AG10803 (cell line): ENCODE results near the gene NBPF26.
A peak's percentile ranks its signal among the peaks of the same experiment; 100 is the strongest.
"Not testable (repeated sequence)": the region's sequence is repeated elsewhere in the genome, so short reads cannot be mapped to it uniquely, and the experiment has no call there.

Source experiments
- DNase-seq: peaks from one replicate; pipeline ENCODE4 v3.0.0; 2010; ENCODE audit warnings: low read depth
- H3K4me3 ChIP-seq: 2 replicates; pipeline ENCODE4 v1.5.1; 2011; ENCODE audit warnings: mild to moderate bottlenecking, low read length, control low read depth
- TF ChIP-seq, protein P1 (sequence below): conservative IDR thresholded peaks from 2 replicates; pipeline ENCODE4 v1.5.1; 2011; ENCODE audit warnings: mild to moderate bottlenecking, low read length, control low read depth, inconsistent platforms

Gene NBPF26

DNA sequence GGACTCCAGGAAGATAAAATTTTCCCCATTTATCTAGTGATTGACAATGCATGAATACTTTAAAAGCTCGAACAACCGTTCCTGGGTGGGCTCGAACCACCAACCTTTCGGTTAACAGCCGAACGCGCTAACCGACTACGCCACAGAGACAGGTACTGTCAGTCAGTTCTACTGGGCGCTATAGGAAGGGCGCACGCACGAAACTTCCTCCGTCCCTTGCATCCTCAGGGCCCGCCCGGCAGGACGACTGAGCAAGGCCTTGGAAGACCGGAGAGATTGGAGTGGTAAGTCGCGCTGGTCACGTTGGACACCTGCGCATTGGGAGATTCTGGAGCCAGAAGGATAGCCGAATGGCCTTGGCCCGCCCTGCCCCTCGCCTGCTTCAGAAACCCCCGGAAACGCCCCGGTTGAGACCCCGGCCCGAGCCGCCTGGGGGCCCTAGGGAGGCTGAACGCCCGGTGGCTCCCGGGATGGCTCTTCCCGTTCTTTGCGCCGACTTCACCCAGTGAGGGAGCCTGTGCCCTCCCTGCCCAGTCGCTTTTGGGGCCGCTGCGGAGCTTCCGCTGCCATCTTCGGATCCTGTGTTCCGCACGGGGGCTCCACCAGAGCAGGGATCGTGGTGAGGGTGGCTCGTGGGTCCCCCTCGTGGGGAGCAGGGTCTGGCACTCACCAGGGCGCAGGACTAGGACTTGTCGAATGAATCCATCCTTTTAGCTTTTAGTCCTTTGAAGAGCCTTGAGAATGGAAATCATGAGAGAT lies 120.6 kb downstream of the NBPF26 start:
- DNase-seq = peak; percentile 68
- TF ChIP-seq, protein P1, sequence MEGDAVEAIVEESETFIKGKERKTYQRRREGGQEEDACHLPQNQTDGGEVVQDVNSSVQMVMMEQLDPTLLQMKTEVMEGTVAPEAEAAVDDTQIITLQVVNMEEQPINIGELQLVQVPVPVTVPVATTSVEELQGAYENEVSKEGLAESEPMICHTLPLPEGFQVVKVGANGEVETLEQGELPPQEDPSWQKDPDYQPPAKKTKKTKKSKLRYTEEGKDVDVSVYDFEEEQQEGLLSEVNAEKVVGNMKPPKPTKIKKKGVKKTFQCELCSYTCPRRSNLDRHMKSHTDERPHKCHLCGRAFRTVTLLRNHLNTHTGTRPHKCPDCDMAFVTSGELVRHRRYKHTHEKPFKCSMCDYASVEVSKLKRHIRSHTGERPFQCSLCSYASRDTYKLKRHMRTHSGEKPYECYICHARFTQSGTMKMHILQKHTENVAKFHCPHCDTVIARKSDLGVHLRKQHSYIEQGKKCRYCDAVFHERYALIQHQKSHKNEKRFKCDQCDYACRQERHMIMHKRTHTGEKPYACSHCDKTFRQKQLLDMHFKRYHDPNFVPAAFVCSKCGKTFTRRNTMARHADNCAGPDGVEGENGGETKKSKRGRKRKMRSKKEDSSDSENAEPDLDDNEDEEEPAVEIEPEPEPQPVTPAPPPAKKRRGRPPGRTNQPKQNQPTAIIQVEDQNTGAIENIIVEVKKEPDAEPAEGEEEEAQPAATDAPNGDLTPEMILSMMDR = peak; percentile 36
- H3K4me3 ChIP-seq = peak overlapping the region; percentile 52

DNA sequence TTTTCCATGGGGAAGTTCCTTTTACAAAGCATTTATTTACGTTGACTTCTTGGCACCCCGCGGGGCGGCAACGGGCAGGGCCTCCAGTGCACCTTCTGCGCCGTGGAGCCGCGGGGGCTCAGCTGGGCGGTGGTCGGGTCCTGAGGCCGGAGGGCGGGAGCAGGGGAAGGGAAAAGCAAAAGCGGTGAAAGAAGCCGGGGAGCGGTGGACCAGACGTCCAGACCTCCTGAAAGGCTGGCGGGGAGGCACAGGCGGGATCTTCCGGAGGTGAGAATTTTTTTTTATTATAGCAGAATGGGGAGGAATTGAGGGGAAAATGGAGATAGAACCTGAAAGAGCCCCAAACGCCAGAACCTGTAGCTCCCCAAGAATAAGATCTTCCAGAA lies 121.2 kb downstream of the NBPF26 start:
- DNase-seq = not testable (repeated sequence)
- peak overlapping the region; percentile 39 for H3K4me3 ChIP-seq

DNA sequence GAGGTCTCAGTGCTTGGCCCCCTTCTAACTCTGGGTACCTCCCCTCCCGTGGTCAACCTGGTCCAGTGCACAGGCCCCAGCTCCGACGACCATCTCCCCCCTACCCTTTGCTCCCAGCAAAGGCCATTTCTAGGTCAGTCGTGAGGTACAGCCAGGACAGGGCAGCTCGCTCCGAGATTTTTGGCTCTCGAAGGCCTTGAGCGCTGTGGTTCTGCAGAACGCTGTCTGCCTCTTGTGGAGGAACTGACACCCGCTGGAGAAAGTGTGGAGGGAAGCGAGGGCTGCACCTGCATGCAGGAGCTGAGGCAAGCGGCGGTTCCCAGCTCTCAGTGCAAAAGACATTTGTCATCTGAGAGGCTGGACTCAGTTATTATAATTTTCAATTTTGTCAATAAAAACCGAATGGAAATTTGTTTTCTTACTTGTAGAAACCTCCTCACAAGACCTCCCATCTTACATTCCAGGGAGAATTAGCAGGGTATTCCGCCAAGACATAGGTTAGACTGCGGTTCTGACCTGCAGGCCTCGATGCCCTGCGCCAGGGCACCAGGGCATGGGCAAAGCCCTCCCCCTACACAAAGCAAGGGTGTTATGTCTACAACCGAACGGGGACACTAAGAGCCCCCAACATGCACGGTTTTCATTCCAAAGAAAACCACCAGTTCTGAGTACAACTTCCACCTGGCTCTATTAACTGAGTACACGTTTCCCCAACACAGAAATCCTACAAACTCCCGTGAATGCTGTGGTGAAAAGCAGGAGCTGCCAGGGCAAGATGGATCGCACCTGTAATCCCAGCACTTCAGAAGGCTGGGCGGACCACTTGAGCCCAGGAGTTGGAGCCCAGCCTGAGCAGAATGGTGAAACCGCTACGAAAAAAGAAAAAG lies 125.9 kb downstream of the NBPF26 start:
- DNase-seq, H3K4me3 ChIP-seq: not testable (repeated sequence)

DNA sequence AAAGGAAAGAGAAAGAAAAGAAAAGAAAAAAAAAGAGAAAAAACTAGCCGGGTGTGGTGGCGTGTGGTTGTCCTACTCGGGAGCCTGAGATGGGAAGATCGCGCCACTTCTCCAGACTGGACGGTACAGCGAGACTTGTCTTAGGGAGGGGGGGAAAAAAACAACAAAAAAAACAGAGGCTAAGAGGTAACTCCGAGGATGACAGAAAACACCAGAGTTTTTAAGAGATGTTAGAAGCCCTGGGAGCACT lies 126.5 kb downstream of the NBPF26 start:
- DNase-seq = peak; percentile 46
- H3K4me3 ChIP-seq = peak overlapping the region; percentile 57

DNA sequence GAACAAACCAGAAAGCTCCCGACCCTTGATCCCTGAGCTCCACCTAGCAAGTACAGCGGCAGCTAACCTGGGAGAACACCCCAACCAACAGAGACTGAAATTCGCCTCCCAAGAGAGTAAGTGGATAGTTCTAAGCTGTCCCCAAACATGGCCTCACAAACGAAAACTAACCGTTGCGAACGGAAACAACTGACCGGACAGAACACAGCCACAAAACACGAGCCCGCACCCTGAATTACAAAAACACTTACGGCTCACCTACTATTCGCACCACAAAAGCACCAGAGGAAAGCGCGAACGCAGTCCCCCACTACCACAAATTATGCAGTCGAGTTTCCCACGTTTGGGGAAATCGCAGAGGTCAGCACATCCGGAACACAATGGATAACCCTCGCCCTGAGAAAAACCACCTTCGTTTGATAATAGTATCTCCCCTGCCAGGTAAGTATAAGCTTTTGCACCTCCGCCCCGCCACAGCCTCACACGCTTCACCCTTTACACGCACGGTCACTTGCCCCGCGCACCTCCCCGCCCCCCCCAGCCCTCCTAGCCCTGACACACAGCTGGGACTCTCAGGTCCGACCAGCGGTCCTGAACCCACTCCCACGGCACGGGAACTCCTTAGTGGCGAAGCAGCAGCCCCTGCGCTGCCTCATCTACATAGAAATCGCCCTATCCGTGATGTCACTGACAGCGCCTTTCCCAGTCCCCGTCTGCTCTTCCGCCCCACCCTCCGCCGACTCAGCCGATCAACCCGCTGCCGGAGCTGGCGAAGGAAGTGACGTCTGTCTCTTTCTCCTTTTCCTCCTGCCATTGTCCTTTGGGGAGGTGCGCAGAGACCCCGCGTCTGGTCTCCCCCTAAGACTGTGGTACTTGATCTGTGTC lies 127.0 kb downstream of the NBPF26 start:
- peak; percentile 91 for DNase-seq
- H3K4me3 ChIP-seq = peak overlapping the region; percentile 57

DNA sequence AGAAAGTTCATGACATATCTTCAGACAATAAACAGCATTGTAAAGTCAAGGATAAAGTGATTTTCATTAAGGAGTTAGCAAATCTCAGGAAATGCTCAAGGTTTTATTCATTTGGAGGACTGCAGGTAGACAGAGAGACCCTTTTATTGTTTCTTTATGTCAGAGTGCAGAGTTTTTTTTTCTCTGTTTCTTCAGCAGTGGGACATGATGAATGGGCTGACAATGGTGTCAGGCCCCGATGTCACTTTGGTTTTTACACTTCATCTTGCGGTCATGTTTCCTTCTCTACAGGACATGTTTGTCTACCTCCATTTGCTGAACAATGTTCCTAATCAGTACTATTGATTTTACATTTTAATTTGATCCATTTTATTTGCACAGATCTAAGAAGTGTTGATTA lies 134.4 kb downstream of the NBPF26 start:
- H3K4me3 ChIP-seq, DNase-seq: not testable (repeated sequence)

DNA sequence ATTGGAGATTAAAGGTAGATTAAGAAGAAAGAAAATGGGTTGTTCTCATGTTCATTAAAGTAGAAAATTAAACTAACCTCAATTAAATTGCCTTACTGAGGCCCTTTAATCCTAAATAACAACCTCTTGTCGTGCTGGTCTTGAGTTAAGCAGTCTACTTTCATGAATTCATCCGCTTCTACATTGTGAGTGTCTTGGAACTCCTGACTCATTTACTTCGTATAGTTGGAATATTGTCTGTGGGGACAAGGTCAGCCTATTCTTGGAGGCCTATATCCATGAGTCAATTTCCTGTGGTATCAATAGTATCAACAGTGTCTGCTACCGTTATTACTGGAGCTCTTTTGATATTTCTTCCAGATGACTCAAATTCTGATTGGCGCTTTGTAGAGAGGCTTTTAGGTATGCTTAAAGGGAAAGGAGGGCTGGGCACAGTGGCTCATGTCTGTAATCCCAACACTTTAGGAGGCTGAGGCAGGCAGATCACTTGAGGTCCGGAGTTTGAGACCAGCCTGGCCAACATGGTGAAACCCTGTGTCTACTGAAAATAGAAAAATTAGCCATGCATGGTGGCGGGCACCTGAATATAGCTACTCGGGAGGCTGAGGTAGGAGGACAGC lies 136.0 kb downstream of the NBPF26 start:
- H3K4me3 ChIP-seq = not testable (repeated sequence)
- peak; percentile 5 for DNase-seq

DNA sequence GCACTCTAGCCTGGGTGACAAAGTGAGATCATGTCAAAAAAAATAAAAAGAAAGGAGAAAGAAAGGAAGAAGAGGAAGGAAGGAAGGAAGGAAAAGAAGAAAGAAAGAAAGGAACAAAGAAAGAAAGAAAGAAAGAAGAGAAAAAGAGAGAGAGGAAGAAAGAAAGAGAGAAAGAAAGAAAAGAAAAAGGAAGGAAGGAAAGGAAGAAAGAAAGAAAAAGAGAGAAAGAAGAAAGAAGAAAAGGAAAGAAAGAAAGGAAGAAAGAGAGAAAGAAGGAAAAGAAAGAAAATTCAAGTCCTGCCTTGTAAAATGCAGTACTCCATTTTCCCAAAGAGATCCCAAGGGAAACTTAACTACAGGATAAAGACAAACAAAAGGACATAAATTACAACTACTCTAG lies 154.5 kb downstream of the NBPF26 start:
- DNase-seq, H3K4me3 ChIP-seq: not testable (repeated sequence)

DNA sequence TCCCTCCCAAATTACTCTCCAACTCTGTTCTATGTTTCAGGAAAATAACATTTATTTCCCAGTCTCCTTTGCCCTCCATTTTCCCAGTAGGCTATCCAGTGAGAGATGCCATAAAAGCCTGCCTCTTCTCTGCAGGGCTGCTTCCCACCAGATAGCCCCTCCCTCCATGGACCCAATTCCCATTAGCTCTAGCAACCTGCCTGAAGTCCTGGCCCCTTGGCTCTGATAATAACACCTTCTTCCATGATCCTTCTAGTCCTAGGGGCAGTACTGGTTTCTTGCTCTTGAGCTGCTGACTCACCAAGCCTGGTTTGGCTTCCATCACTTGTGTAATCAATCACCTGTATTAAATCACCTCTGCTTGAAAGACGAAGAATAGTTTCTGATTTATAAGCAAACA lies 156.3 kb downstream of the NBPF26 start:
- not testable (repeated sequence) for DNase-seq, H3K4me3 ChIP-seq

DNA sequence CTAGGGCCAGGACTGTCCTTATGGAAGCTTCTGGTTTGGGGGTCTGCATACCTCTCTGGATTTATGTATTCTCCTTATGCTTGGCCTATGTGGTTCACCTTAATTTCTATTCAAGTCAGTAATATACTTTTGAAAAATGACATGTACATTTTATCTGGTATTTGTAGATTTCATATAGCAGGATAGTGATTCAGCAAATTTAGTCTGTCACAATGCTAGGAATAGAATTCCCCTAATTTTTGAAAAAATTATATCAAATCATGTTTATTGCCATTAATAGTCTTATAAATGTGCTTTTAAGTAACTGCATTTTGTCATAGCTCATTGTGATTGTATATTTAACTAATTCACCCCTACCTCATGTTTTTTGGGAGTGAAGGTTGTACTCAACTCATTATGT lies 158.2 kb downstream of the NBPF26 start:
- DNase-seq, H3K4me3 ChIP-seq: not testable (repeated sequence)
